ENCODE results near the gene LRPAP1. TPM values are rescaled to one million over a fixed set of nuclear protein-coding genes. Genes with fewer than 3 reads are reported as not detected.
"Not testable (repeated sequence)": the region's sequence is repeated elsewhere in the genome, so short reads cannot be mapped to it uniquely, and the experiment has no call there.

Gene LRPAP1
- total RNA-seq, 2 donors from 2014 or later: 175 to 270 TPM

- H3K4me3 ChIP-seq; H3K36me3 ChIP-seq; intact Hi-C loops (cut with DNase I); DNase-seq (ENCODE audit: low spot score); H3K27ac ChIP-seq; H3K4me1 ChIP-seq (replicated peaks); H3K9me3 ChIP-seq; H3K27me3 ChIP-seq (replicated peaks; ENCODE audit: insufficient read depth): not testable (repeated sequence)
- 86% methylated on average over 20 of the region's 20 CpGs for WGBS
Observed at GRCh38 chr4:3574346-3574745, 42.1 kb upstream of the LRPAP1 start.

GRCh38 chr4:3573131-3573530, 40.9 kb upstream of the LRPAP1 start:
- Histone ChIP-seq H3K4me3 (no peak overlapping the region), H3K27me3 (replicated peaks; ENCODE audit: insufficient read depth) (no peaks in the 10 kb centered on the region), H3K27ac (no peak overlapping the region), H3K4me1 (replicated peaks) (no peaks in the 10 kb centered on the region), H3K9me3 (no peaks in the 10 kb centered on the region), H3K36me3 (no peaks in the 10 kb centered on the region)
- no peak for TF ChIP-seq POLR2A (IDR thresholded peaks at IDR 0.05)
- TF ChIP-seq POLR2AphosphoS5 (IDR thresholded peaks at IDR 0.05): no peak
- TF ChIP-seq CTCF (IDR thresholded peaks at IDR 0.05): no peak
- DNase-seq (ENCODE audit: low spot score): no peak
- WGBS: 94% methylated on average over 12 of the region's 12 CpGs
- intact Hi-C loops (cut with DNase I): no loop called here

- Histone ChIP-seq H3K9me3 (no peaks in the 10 kb centered on the region), H3K36me3 (no peaks in the 10 kb centered on the region), H3K4me1 (replicated peaks) (no peaks in the 10 kb centered on the region), H3K4me3 (no peak overlapping the region), H3K27ac (no peak overlapping the region), H3K27me3 (replicated peaks; ENCODE audit: insufficient read depth) (no peaks in the 10 kb centered on the region)
- WGBS: 62% methylated on average over 12 of the region's 13 CpGs
- intact Hi-C loops (cut with DNase I): no loop called here
- DNase-seq (ENCODE audit: low spot score): no peak
- TF ChIP-seq CTCF (IDR thresholded peaks at IDR 0.05) (no peak), POLR2A (IDR thresholded peaks at IDR 0.05) (no peak), POLR2AphosphoS5 (IDR thresholded peaks at IDR 0.05) (no peak)
Observed at GRCh38 chr4:3572363-3572762, 40.1 kb upstream of the LRPAP1 start.

- intact Hi-C loops (cut with DNase I): no loop called here
- Histone ChIP-seq H3K27me3 (replicated peaks; ENCODE audit: insufficient read depth) (no peaks in the 10 kb centered on the region), H3K9me3 (no peaks in the 10 kb centered on the region), H3K4me3 (no peak overlapping the region), H3K4me1 (replicated peaks) (no peaks in the 10 kb centered on the region), H3K36me3 (no peaks in the 10 kb centered on the region), H3K27ac (no peak overlapping the region)
- WGBS: 88% methylated on average over 11 of the region's 11 CpGs
- no peak for DNase-seq (ENCODE audit: low spot score)
- TF ChIP-seq POLR2A (IDR thresholded peaks at IDR 0.05) (no peak), POLR2AphosphoS5 (IDR thresholded peaks at IDR 0.05) (no peak), CTCF (IDR thresholded peaks at IDR 0.05) (no peak)
Observed at GRCh38 chr4:3571921-3572320, 39.7 kb upstream of the LRPAP1 start.

GRCh38 chr4:3570923-3571322, 38.7 kb upstream of the LRPAP1 start:
- intact Hi-C loops (cut with DNase I); H3K4me1 ChIP-seq (replicated peaks); H3K4me3 ChIP-seq; H3K27me3 ChIP-seq (replicated peaks; ENCODE audit: insufficient read depth); DNase-seq (ENCODE audit: low spot score); H3K9me3 ChIP-seq; H3K27ac ChIP-seq; H3K36me3 ChIP-seq: not testable (repeated sequence)
- WGBS: 61% methylated on average over 15 of the region's 15 CpGs

- 82% methylated on average over 13 of the region's 15 CpGs for whole genome bisulfite sequencing
- intact Hi-C loops (cut with DNase I): not testable (repeated sequence)
Observed at GRCh38 chr4:3569611-3570010, 37.4 kb upstream of the LRPAP1 start.

GRCh38 chr4:3566701-3567100, 34.5 kb upstream of the LRPAP1 start:
- 47% methylated on average over 10 of the region's 14 CpGs for WGBS
- H3K4me3 ChIP-seq: not testable (repeated sequence)

More at GRCh38 chr4:3569611-3570010, 37.4 kb upstream of the LRPAP1 start:
- not testable (repeated sequence) for DNase-seq (ENCODE audit: low spot score); H3K36me3 ChIP-seq; H3K9me3 ChIP-seq; H3K27me3 ChIP-seq (replicated peaks; ENCODE audit: insufficient read depth); H3K4me3 ChIP-seq; H3K27ac ChIP-seq; H3K4me1 ChIP-seq (replicated peaks)

More at GRCh38 chr4:3566701-3567100, 34.5 kb upstream of the LRPAP1 start:
- H3K27ac ChIP-seq; intact Hi-C loops (cut with DNase I); H3K9me3 ChIP-seq; H3K36me3 ChIP-seq; DNase-seq (ENCODE audit: low spot score); H3K4me1 ChIP-seq (replicated peaks); H3K27me3 ChIP-seq (replicated peaks; ENCODE audit: insufficient read depth): not testable (repeated sequence)

Measured in prostate gland (tissue), 2 donors.